Left kidney (tissue), 8 donors: ENCODE data around the gene PLK3. TPM values are rescaled to one million over a fixed set of nuclear protein-coding genes. Genes with fewer than 3 reads are reported as not detected.
"Not testable (repeated sequence)": the region's sequence is repeated elsewhere in the genome, so short reads cannot be mapped to it uniquely, and the experiment has no call there.

Experiments used
- DNase-seq: peaks from one replicate; pipeline ENCODE4 v3.0.0-alpha.2; 2013
- long read RNA-seq, 8 donors: transcript quantifications; one replicate each; lab custom pipeline, GENCODE V29; 2026
- polyA plus RNA-seq: library from polyadenylated mRNA; unstranded; fragments of 120-200 nt; gene quantifications from one replicate; pipeline ENCODE4 v1.2.1, GENCODE V29; 2013; ENCODE audit not compliant: insufficient read length

The PLK3 gene
- 5.9 TPM for polyA plus RNA-seq
- long read RNA-seq, donor 1, partial matches to known transcripts = 0 of 1 reads
- long read RNA-seq, donor 1, other reads (novel, unspliced or antisense) = 0 of 1 reads
- long read RNA-seq, donor 2 = 0 reads
- long read RNA-seq, donor 3, partial matches to known transcripts = 0 of 1 reads
- long read RNA-seq, donor 3, other reads (novel, unspliced or antisense) = 0 of 1 reads
- long read RNA-seq, donor 4 = 0 reads
- long read RNA-seq, donor 5 = 0 reads
- long read RNA-seq, donor 6, partial matches to known transcripts = 0 of 1 reads
- long read RNA-seq, donor 6, other reads (novel, unspliced or antisense) = 0 of 1 reads
- long read RNA-seq, donor 7, partial matches to known transcripts = 0 of 2 reads
- long read RNA-seq, donor 7, other reads (novel, unspliced or antisense) = 0 of 2 reads
- long read RNA-seq, donor 8 = 0 reads

DNA sequence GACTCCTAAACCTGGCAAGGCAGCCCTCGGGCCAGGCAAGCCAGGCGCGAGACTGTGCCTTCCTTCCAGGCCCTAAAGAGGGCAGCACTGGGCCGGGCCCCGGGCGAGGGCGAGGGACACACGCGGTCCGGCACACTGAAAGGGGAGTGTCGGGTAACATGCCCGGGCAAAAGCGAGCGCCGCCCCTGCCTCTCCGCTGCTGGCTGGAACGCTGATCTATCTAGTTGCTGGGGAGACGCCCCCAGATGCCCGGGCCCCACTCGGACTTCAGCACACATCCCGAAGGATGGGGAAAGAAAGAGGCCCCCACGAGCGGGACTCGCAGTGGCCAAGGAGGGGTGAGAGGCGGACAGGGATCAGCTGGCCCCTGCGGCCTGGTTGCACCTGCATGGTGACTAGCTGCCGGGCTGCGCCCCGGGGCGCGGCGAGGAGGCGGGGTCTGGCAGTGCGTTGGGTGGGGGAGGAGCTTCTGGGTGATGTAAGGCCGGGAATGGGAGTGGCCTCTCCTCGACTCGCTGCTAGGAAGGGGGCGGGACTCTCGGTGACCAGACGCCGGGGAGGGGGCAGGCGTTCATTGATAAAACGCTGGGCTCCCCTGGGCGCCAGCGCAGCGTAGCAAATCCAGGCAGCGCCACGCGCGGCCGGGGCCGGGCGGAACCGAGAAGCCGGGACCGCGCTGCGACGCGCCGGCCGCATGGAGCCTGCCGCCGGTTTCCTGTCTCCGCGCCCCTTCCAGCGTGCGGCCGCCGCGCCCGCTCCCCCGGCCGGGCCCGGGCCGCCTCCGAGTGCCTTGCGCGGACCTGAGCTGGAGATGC, at the start of gene PLK3:
TSS of gene PLK3 (plus strand) at position 608 of the 815 bp plus-strand sequence. CDS start at position 695, 87 bp downstream.
- DNase-seq = peak; percentile 96

GRCh38 chr1:44757420-44757819, 42.8 kb upstream of the PLK3 start:
- DNase-seq = no peak

DNA sequence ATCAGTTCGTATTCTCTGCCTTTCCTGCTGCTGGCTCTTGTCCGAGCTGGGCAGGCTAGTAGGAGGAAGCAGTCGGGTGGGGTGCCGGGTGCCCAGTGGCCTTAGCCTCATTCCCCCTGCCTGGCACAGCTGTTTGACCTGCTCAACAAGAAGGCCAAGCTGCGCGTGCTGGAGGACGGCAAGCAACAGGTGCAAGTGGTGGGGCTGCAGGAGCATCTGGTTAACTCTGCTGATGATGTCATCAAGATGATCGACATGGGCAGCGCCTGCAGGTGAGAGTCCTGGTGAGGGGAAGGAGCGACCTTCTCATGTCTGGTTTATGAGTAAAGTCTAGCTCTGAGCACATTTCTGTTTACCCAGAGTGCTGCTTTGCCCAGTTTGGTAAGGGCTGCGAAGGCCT, 41.1 kb upstream of the PLK3 start:
- no peak for DNase-seq

- no peak for DNase-seq
Observed at GRCh38 chr1:44760876-44761275, 39.3 kb upstream of the PLK3 start.

DNA sequence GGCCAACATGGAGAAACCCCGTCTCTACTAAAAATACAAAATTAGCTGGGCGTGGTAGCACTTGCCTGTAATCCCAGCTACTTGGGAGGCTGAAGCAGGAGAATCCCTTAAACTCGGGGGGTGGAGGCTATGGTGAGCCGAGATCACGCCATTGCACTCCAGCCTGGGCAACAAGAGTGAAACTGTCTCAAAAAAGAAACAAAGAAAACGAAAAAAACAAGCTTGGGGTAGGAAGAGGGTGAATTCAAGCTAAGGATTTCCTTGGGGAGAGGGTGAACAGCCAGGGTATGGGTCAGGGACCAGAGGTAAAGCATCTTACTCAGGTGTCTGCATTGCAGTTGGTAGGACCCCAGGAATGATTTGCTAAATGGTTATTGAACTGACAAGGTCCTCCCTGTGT, 33.8 kb upstream of the PLK3 start:
- DNase-seq = not testable (repeated sequence)

DNA sequence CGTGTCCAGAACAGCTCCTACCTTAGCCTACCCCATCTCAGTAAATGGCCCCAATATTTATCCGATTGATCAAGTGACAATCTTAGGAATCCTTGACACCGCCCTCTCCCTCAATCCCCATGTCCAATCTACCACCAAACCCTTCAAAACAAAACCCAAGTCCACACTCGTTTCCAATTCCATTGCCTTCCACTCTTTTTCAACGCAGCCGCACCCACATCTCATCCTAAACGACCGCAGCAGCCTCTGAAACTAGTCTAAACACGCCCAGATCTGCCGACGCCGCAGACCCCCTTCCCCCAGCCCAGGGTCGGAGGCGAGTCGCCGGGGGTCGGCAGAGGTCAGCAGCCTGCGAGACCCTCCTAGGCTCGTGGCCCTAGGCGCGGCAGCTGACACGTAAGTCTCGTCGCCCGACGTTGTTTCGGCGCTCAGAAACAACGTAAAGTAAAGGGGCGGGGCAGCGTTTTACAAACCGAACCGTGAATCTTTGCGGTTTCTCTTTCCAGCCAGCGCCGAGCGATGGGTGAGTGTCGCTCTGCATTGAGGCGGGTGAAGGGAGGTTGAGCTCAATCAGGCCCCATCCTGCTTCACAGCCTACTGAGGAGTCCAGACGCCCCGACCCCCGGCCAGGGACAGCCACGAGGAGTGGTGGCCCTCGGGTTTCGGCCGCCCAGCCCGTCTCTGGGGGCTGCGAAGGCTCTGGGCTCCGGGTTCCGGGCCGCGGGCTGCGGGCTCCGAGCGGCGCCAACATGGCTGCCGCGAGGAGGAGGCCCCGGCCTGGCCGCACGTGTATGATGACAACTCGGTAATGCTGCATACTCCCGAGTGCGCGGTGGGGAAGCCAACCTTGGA, 24.9 kb upstream of the PLK3 start, which contains the start of gene RPS8:
TSS of gene RPS8 (plus strand) at position 463 of the 852 bp plus-strand sequence. CDS start at position 520, 57 bp downstream.
- DNase-seq = peak; percentile 97

DNA sequence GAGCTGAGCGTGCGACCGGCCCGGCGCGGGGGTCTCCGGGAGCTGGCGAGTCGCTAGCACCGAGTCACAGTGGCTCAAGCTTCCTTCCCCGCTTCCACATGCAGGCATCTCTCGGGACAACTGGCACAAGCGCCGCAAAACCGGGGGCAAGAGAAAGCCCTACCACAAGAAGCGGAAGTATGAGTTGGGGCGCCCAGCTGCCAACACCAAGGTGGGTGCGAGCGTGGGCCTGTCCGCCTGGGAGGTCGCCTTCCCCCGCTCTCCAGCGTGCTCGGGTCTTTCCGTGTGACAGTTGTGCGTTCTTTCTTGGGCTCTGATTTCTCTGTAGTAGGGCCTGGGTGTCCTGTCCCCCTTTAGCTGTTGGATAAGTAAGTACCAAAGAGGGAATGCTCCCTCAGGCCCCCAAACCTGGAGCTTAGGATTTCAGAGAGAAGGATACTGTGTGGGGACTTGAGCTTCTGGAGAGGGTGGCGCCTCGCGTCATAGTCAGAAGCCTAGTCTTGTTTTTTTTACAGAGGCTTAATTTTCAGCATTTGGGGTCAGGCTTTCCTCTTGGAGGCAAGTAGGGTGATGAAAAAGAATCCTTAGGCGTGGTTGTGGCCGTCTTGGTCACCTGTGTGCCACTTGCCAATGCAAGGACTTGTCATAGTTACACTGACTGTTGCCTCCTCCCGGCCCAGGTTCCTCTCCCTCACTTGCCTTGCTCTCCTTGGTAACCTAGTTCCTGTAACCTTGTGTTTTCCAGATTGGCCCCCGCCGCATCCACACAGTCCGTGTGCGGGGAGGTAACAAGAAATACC, 24.0 kb upstream of the PLK3 start:
- no peak for DNase-seq

GRCh38 chr1:44776730-44777068, 23.5 kb upstream of the PLK3 start:
- no peak for DNase-seq

- DNase-seq = no peak
Observed at GRCh38 chr1:44777547-44777946, 22.6 kb upstream of the PLK3 start.

- no peak for DNase-seq
Observed at GRCh38 chr1:44777969-44778635, 22.1 kb upstream of the PLK3 start.

DNA sequence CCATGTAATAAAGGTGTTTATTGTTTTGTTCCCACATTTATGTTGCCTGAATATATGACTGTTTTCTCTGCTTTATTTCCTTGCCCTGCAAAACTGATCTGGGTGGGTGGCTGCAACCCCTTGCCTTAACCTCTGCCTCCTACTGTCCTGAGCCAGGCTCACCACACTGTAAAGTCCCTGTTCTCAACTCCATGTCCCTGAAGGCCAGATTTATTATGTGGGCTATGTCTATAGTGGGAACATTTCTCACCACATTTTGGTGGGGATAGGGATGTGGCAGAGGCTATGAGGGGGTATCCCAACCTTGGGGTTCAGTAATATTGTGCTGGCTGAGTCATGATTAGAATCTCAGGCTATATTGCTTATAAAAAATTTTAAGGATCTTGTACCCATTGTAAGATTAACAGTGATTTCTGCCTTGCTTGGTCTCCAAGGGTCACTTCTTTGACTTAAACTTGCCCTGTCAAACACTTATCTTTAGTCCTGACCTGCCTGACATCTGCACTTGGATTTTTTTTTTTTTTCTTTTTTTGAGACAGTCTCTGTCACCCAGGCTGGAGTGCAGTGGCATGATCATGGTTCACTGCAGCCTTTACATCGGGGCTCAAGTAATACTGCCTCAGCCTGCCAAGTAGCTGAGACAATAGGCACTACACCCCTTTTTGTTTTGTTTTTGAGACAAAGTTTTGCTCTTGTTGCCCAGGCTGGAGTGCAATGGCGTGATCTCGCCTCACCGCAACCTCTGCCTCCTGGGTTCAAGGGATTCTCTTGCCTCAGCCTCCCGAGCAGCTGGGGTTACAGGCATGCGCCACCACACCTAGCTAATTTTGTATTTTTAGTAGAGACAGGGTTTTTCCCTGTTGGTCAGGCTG, 21.2 kb upstream of the PLK3 start:
- DNase-seq = no peak

- DNase-seq = no peak
Observed at GRCh38 chr1:44780583-44781121, 19.5 kb upstream of the PLK3 start.

DNA sequence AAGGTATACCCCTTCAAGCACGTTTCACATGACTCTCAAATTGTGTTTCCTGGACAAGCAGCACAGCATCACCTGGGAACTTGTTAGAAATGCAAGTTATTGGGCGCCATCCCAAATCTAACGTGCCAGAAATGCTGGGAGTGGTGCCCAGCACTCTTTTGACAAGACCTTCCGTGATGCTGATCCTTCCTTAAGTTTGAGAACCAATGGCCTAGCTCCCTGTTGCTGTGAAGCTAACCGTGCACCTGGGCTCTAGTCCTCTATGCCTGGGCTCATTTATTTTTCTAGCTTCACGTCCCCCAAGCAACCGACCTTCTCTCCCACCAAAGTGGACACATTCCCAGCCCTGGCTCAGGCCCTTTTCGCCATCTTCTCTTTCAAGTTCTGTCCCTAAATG, 16.5 kb upstream of the PLK3 start:
- no peak for DNase-seq

DNA sequence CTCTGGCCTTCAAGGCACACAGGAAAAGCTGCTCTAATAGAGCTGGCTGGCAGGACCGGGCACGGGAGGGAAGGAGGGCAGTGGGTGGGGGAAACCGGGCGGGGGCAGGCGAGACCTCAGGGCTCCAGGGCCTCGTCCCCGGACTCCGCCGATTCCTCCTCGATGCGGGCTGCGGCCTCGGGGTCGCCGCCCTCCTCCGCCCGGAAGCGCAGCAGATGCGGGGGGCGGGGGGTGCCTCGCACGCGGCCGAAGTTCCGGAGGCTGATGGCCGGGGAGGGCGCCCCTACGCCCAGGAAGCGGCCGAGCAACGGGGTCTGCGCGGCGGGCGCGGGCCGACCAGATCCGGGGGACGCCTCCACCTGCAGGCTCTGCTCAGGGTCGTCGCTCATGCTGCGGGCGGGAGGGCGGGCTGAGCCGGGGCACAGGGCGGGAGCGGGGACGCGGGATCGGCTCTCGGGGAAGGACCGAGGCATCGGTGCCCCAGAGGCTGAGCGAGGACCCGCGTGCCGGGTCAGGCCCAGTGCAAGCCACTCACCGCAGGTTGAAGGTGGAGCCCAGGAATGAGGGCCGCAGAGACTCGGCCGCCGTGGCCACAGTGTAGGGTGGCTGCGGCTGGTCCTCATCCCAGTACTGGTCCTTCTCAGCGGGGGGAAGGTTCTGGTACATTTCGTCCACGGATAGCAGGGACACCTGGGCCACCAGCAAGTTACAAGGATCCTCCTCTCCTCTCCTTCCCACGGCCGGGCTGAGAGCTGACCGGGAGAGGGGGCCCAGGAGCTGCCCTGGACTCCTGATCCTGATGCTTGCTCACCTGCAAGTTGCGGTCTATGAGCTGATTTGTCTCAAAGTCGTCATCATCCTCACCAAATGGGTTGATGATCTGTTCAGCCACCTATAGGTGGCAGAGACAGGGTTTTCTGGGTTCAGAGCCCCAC, 15.8 kb upstream of the PLK3 start:
- no peak for DNase-seq

GRCh38 chr1:44785029-44785380, 15.2 kb upstream of the PLK3 start:
- no peak for DNase-seq

DNA sequence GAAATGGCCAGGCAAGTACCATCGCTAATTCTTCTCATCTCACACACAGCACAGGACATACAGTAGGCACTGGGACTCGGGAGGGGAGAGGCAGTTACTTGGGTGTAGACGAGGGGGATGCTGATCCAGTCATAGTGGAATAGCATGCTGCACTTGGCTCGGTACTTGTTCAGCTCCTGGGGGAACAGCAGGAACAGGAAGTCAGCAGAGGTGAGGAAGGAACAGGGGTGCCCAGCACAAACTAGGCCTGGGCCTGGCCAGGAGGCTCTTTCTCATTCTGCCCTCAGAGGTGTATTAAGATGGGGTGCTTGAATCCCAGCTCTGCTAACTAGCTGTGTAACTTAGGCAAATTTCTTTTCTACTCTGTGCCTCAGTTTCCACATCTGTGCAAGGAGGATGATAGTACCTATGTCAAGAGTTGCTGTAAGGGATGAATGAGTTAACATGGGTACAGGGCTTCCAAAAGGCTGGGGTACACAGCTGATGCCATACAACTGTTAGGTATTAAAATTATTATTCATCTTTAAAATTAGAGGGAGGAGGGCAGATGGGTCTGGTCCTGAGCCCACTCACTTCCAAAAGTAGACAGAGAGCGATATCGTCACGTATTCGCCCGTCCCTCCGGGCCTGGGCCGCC, 14.6 kb upstream of the PLK3 start:
- DNase-seq = no peak

GRCh38 chr1:44786138-44786840, 13.9 kb upstream of the PLK3 start:
- peak; percentile 76 for DNase-seq
